ENCODE results near the gene SNAPIN. TPM values are rescaled to one million over a fixed set of nuclear protein-coding genes. Genes with fewer than 3 reads are reported as not detected.

SNAPIN gene
- total RNA-seq, 1 donor from 2014 or later = 23.6 TPM

GRCh38 chr1:153678519-153679336 is 20.2 kb downstream of the SNAPIN start, which contains the start of gene NPR1:
Gene NPR1, plus strand, starts transcription at chr1:153678688. Its CDS starts 421 bp downstream, at chr1:153679109.
- Mint-ChIP-seq H3K4me3 (ENCODE audit: unreplicated experiment) (peak within 1 kb of the TSS; percentile 96), H3K9me3 (ENCODE audit: unreplicated experiment) (no peaks in the 10 kb centered on the region), H3K4me1 (ENCODE audit: unreplicated experiment) (peaks cover 32% of the 10 kb centered on the region), H3K36me3 (ENCODE audit: low read depth, unreplicated experiment) (peaks cover 25% of the 10 kb centered on the region), H3K27ac (ENCODE audit: unreplicated experiment) (peak within 1 kb of the TSS; percentile 16), H3K27me3 (ENCODE audit: unreplicated experiment) (peaks cover 6% of the 10 kb centered on the region)
- peak; percentile 49 for DNase-seq (ENCODE audit: low spot score)
- TF ChIP-seq, protein P1, sequence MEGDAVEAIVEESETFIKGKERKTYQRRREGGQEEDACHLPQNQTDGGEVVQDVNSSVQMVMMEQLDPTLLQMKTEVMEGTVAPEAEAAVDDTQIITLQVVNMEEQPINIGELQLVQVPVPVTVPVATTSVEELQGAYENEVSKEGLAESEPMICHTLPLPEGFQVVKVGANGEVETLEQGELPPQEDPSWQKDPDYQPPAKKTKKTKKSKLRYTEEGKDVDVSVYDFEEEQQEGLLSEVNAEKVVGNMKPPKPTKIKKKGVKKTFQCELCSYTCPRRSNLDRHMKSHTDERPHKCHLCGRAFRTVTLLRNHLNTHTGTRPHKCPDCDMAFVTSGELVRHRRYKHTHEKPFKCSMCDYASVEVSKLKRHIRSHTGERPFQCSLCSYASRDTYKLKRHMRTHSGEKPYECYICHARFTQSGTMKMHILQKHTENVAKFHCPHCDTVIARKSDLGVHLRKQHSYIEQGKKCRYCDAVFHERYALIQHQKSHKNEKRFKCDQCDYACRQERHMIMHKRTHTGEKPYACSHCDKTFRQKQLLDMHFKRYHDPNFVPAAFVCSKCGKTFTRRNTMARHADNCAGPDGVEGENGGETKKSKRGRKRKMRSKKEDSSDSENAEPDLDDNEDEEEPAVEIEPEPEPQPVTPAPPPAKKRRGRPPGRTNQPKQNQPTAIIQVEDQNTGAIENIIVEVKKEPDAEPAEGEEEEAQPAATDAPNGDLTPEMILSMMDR (IDR thresholded peaks at IDR 0.05; ENCODE audit: unreplicated experiment) = no peak

- Mint-ChIP-seq H3K27ac (ENCODE audit: unreplicated experiment) (no peak overlapping the region), H3K9me3 (ENCODE audit: unreplicated experiment) (no peaks in the 10 kb centered on the region), H3K4me1 (ENCODE audit: unreplicated experiment) (peaks cover 32% of the 10 kb centered on the region), H3K36me3 (ENCODE audit: low read depth, unreplicated experiment) (peaks cover 30% of the 10 kb centered on the region), H3K27me3 (ENCODE audit: unreplicated experiment) (peaks cover 4% of the 10 kb centered on the region), H3K4me3 (ENCODE audit: unreplicated experiment) (peak overlapping the region; percentile 96)
- TF ChIP-seq, protein P1 (IDR thresholded peaks at IDR 0.05; ENCODE audit: unreplicated experiment) = peak; percentile 19
- DNase-seq (ENCODE audit: low spot score) = peak; percentile 43
Measured at GRCh38 chr1:153679337-153680119, 21.0 kb downstream of the SNAPIN start.

DNA sequence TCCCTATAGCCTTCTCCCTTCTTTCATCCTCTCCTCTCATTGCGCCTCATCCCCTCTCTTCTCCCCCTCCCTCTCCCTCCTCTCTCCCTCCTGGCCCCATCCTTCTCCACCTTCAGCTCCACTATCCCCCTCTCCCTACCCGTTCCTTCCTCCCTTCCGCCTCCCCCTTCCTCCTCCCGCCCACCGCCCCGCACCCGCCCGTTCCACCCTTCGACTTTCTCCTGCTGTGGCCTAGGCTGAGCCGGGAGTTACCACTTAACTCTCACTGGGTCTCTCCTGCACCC is 21.6 kb downstream of the SNAPIN start:
- no peak for DNase-seq (ENCODE audit: low spot score)
- peaks cover 34% of the 10 kb centered on the region for H3K4me1 Mint-ChIP-seq (ENCODE audit: unreplicated experiment)
- TF ChIP-seq, protein P1 (IDR thresholded peaks at IDR 0.05; ENCODE audit: unreplicated experiment) = no peak
- H3K9me3 Mint-ChIP-seq (ENCODE audit: unreplicated experiment) = no peaks in the 10 kb centered on the region
- H3K4me3 Mint-ChIP-seq (ENCODE audit: unreplicated experiment) = peak overlapping the region; percentile 96
- H3K36me3 Mint-ChIP-seq (ENCODE audit: low read depth, unreplicated experiment) = peaks cover 30% of the 10 kb centered on the region
- peaks cover 4% of the 10 kb centered on the region for H3K27me3 Mint-ChIP-seq (ENCODE audit: unreplicated experiment)
- H3K27ac Mint-ChIP-seq (ENCODE audit: unreplicated experiment) = peak overlapping the region; percentile 66

DNA sequence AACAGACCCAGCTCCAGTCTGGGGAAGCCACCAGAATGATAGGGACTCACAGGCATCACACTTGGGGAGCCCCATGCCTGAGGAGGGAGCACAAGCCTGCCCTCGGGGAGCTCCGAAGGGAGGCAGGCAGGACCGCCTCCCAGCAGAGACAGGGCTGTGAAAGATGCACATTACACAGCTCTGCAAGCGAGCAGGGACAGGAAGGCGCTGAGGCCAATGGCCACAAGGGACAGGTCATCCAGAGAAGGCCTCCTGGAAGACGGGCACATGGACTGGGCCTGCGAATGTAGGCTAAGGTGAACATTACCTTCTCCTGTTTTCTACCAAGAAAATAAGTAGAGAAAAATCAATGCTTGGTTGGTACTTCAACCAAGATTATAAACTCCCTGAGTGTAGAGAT is 24.2 kb downstream of the SNAPIN start:
- no peak overlapping the region for H3K4me3 Mint-ChIP-seq (ENCODE audit: unreplicated experiment)

More for the DNA sequence above, 24.2 kb downstream of the SNAPIN start:
- Mint-ChIP-seq H3K27me3 (ENCODE audit: unreplicated experiment) (peaks cover 4% of the 10 kb centered on the region), H3K9me3 (ENCODE audit: unreplicated experiment) (no peaks in the 10 kb centered on the region), H3K27ac (ENCODE audit: unreplicated experiment) (no peak overlapping the region), H3K36me3 (ENCODE audit: low read depth, unreplicated experiment) (peaks cover 44% of the 10 kb centered on the region), H3K4me1 (ENCODE audit: unreplicated experiment) (peaks cover 44% of the 10 kb centered on the region)
- DNase-seq (ENCODE audit: low spot score) = no peak
- TF ChIP-seq, protein P1 (IDR thresholded peaks at IDR 0.05; ENCODE audit: unreplicated experiment) = no peak

Measured in endothelial cell (in vitro differentiated cells).